Measurements from ENCODE around the gene SEMA3E.

- no peak for TF ChIP-seq POLR2AphosphoS5 (IDR thresholded peaks at IDR 0.05; ENCODE audit: low read depth, low read length)
- TF ChIP-seq CTCF (IDR thresholded peaks at IDR 0.05): no peak
- TF ChIP-seq REST (IDR thresholded peaks at IDR 0.05; ENCODE audit: insufficient read depth in 1 of 2, low read depth in 2 of 2, low read length in 1 of 2): no peak
Observed at GRCh38 chr7:83574616-83575015, 74.3 kb downstream of the SEMA3E start.

All from Panc1 (cell line).